Liver (tissue), 9 donors: ENCODE data around the gene CTPS2. TPM values are rescaled to one million over a fixed set of nuclear protein-coding genes. Genes with fewer than 3 reads are reported as not detected.
"Not testable (repeated sequence)": the region's sequence is repeated elsewhere in the genome, so short reads cannot be mapped to it uniquely, and the experiment has no call there.

Source experiments
- DNase-seq: peaks from one replicate; pipeline ENCODE4 v3.0.0-alpha.2; 2017; ENCODE audit warnings: low spot score
- H3K27ac ChIP-seq, 2 donors: one replicate each; pipeline ENCODE4 v1.7.0; 2013; ENCODE audit warnings: inconsistent platforms in 2 of 2, low read length in 2 of 2, control low read depth in 1 of 2, low read depth in 1 of 2, mild to moderate bottlenecking in 1 of 2
- H3K27me3 ChIP-seq, 4 donors: one replicate each; pipeline versions ENCODE4 v1.6.1 to v1.7.0; 2013; ENCODE audit warnings: low read length in 3 of 4, inconsistent platforms in 1 of 4, mild to moderate bottlenecking in 1 of 4, moderate library complexity in 1 of 4; ENCODE audit not compliant: control insufficient read depth in 4 of 4, insufficient read depth in 4 of 4
- H3K36me3 ChIP-seq, 4 donors: one replicate each; pipeline versions ENCODE4 v1.6.1 to v1.7.0; 2013; ENCODE audit warnings: low read length in 3 of 4, mild to moderate bottlenecking in 3 of 4, low read depth in 1 of 4, moderate library complexity in 1 of 4; ENCODE audit not compliant: control insufficient read depth in 4 of 4, insufficient read depth in 3 of 4
- H3K4me1 ChIP-seq, 4 donors: one replicate each; pipeline versions ENCODE4 v1.6.1 to v1.7.0; 2013; ENCODE audit warnings: low read length in 3 of 4, mild to moderate bottlenecking in 3 of 4, moderate library complexity in 1 of 4; ENCODE audit not compliant: control insufficient read depth in 4 of 4, insufficient read depth in 4 of 4
- H3K4me3 ChIP-seq, 3 donors: one replicate each; pipeline versions ENCODE4 v1.6.1 to v1.7.0; 2013; ENCODE audit warnings: low read length in 3 of 3, control low read depth in 1 of 3, low read depth in 1 of 3, mild to moderate bottlenecking in 1 of 3
- H3K9ac ChIP-seq, 2 donors: one replicate each; pipeline ENCODE4 v1.7.0; 2013; ENCODE audit warnings: low read length in 2 of 2, mild to moderate bottlenecking in 2 of 2, moderate library complexity in 2 of 2, control low read depth in 1 of 2, low read depth in 1 of 2
- H3K9me3 ChIP-seq, 4 donors: one replicate each; pipeline versions ENCODE4 v1.6.1 to v1.7.0; 2013; ENCODE audit warnings: low read length in 3 of 4; ENCODE audit not compliant: control insufficient read depth in 4 of 4
- ATF3 ChIP-seq: IDR thresholded peaks from 2 replicates; pipeline ENCODE4 v1.6.1; 2016; ENCODE audit warnings: antibody characterized with exemption
- CTCF ChIP-seq: fragments of 150-350 bp; IDR thresholded peaks from 2 replicates; pipeline ENCODE4 v1.5.1; 2017; ENCODE audit warnings: improper control_type of control experiment, low read depth, low read length; ENCODE audit not compliant: missing input control
- EGR1 ChIP-seq, 2 donors: IDR thresholded peaks; 2 replicates each; pipeline ENCODE4 v1.6.1; 2016 to 2018; ENCODE audit warnings: antibody characterized with exemption in 2 of 2, low read depth in 2 of 2
- FOXA1 ChIP-seq: IDR thresholded peaks from 2 replicates; pipeline ENCODE4 v1.6.1; 2016; ENCODE audit warnings: antibody characterized with exemption
- FOXA2 ChIP-seq: IDR thresholded peaks from 2 replicates; pipeline ENCODE4 v1.6.1; 2016; ENCODE audit warnings: antibody characterized with exemption
- GABPA ChIP-seq, 2 donors: IDR thresholded peaks in 1 of 2; conservative IDR thresholded peaks in 1 of 2; 2 replicates each; pipeline ENCODE4 v1.6.1; 2016; ENCODE audit warnings: antibody characterized with exemption in 2 of 2, mild to moderate bottlenecking in 1 of 2, moderate library complexity in 1 of 2
- HNF4A ChIP-seq, 2 donors: conservative IDR thresholded peaks; 2 replicates each; pipeline ENCODE4 v1.6.1; 2016; ENCODE audit warnings: antibody characterized with exemption in 2 of 2, mild to moderate bottlenecking in 2 of 2
- HNF4G ChIP-seq: IDR thresholded peaks from 2 replicates; pipeline ENCODE4 v1.6.1; 2016; ENCODE audit warnings: antibody characterized with exemption
- JUND ChIP-seq, 2 donors: IDR thresholded peaks; 2 replicates each; pipeline ENCODE4 v1.6.1; 2016; ENCODE audit warnings: antibody characterized with exemption in 2 of 2
- MAX ChIP-seq: IDR thresholded peaks from 2 replicates; pipeline ENCODE4 v1.6.1; 2016; ENCODE audit warnings: antibody characterized with exemption
- NR2F2 ChIP-seq: IDR thresholded peaks from 2 replicates; pipeline ENCODE4 v1.6.1; 2016; ENCODE audit warnings: antibody characterized with exemption
- RAD21 ChIP-seq, 2 donors: IDR thresholded peaks; 2 replicates each; pipeline ENCODE4 v1.6.1; 2016; ENCODE audit warnings: antibody characterized with exemption in 2 of 2, mild to moderate bottlenecking in 2 of 2
- REST ChIP-seq: IDR thresholded peaks from 2 replicates; pipeline ENCODE4 v1.6.1; 2016; ENCODE audit warnings: antibody characterized with exemption, mild to moderate bottlenecking
- RXRA ChIP-seq, 2 donors: IDR thresholded peaks; 2 replicates each; pipeline ENCODE4 v1.6.1; 2017 to 2018; ENCODE audit warnings: antibody characterized with exemption in 2 of 2, mild to moderate bottlenecking in 1 of 2
- SP1 ChIP-seq: IDR thresholded peaks from 2 replicates; pipeline ENCODE4 v1.6.1; 2018; ENCODE audit warnings: antibody characterized with exemption, mild to moderate bottlenecking
- TAF1 ChIP-seq: conservative IDR thresholded peaks from 2 replicates; pipeline ENCODE4 v1.6.1; 2016; ENCODE audit warnings: antibody characterized with exemption, mild to moderate bottlenecking
- YY1 ChIP-seq: IDR thresholded peaks from 2 replicates; pipeline ENCODE4 v1.6.1; 2016; ENCODE audit warnings: antibody characterized with exemption, mild to moderate bottlenecking
- ZBTB33 ChIP-seq: IDR thresholded peaks from 2 replicates; pipeline ENCODE4 v1.6.1; 2016; ENCODE audit warnings: antibody characterized with exemption
- WGBS: extraction: QIAGEN DNeasy Blood & Tissue Kit; methylation state at CpG from one replicate; pipeline ENCODE4 v1.1.7; 2013; 5-methylcytosine and 5-hydroxymethylcytosine counted together
- polyA plus RNA-seq, 2 donors: library from polyadenylated mRNA; stranded (reverse) in 1 of 2; unstranded in 1 of 2; fragments of 200-250 nt in 1 of 2; fragments of >200 nt in 1 of 2; fragmentation: Nextera tagmentation in 1 of 2; extraction: Ambion mirVana in 1 of 2; gene quantifications; one replicate each; pipeline versions ENCODE4 v1.2.1 to v1.2.3, GENCODE V29; 2013 to 2015
- total RNA-seq, 2 donors: library from RNA; depleted of rRNA; stranded (reverse); fragments of >200 nt; gene quantifications; one replicate each; pipeline ENCODE4 v1.2.3, GENCODE V29; 2014
- donor health status: healthy.
- donor health status: healthy.
- donor health status: healthy.
- donor health status: healthy.
- donor health status: healthy.

Gene CTPS2
- total RNA-seq, result 10 to 100 TPM; 10.5 to 11.2 TPM
- polyA plus RNA-seq, result 1 to 10 TPM; 3.0 to 3.9 TPM

GRCh38 chrX:16712548-16713155 is at the start of gene CTPS2:
Gene CTPS2 (minus strand): TSS chrX:16712669. CDS start chrX:16702902, 9,767 bp downstream.
- peak; percentile 59 for DNase-seq
- peak within 1 kb of the TSS; percentile 12 to 77 for H3K9ac ChIP-seq
- 10% methylated on average over 30 of the region's 30 CpGs for WGBS
- H3K4me3 ChIP-seq, result peak within 1 kb of the TSS; percentile 15 to 84 (median 67)
- peaks cover 0 to 1% (median 0%) of the 10 kb centered on the region in 4 donors for H3K36me3 ChIP-seq
- H3K27ac ChIP-seq, result peak within 1 kb of the TSS; percentile 60 to 86
- peaks cover 0 to 5% (median 0%) of the 10 kb centered on the region in 4 donors for H3K4me1 ChIP-seq
- H3K9me3 ChIP-seq, result no peaks in the 10 kb centered on the region
- peak; percentile 64 for TF ChIP-seq TAF1
- TF ChIP-seq JUND (IDR thresholded peaks at IDR 0.05), result no peak
- TF ChIP-seq FOXA1, result no peak
- TF ChIP-seq HNF4G, result no peak
- no peak for TF ChIP-seq GABPA (IDR thresholded peaks at IDR 0.05 in 1 of 2, conservative IDR thresholded peaks at IDR 0.05 in 1 of 2)
- TF ChIP-seq RXRA (IDR thresholded peaks at IDR 0.05), result no peak
- TF ChIP-seq REST, result peak; percentile 55
- TF ChIP-seq NR2F2, result no peak
- no peak for TF ChIP-seq ZBTB33
- TF ChIP-seq MAX, result no peak
- TF ChIP-seq EGR1 (IDR thresholded peaks at IDR 0.05; ENCODE audit: low read depth in 2 of 2), result no peak
- no peak for TF ChIP-seq SP1
- no peak for TF ChIP-seq ATF3
- peak in 1 of 2 donors; percentile 48 for TF ChIP-seq RAD21 (IDR thresholded peaks at IDR 0.05)
- TF ChIP-seq YY1, result peak; percentile 35
- TF ChIP-seq CTCF, result no peak
- no peak for TF ChIP-seq FOXA2
- no peak for TF ChIP-seq HNF4A (conservative IDR thresholded peaks at IDR 0.05)
- H3K27me3 ChIP-seq, result no peaks in the 10 kb centered on the region

- H3K27ac ChIP-seq, DNase-seq, H3K9me3 ChIP-seq, H3K4me3 ChIP-seq, H3K4me1 ChIP-seq, H3K27me3 ChIP-seq, H3K9ac ChIP-seq: not testable (repeated sequence)
- H3K36me3 ChIP-seq, result peaks cover 0 to 32% (median 25%) of the 10 kb centered on the region in 4 donors
- 92% methylated on average over 4 of the region's 4 CpGs for WGBS
Observed at GRCh38 chrX:16761500-16761899, 49.0 kb upstream of the CTPS2 start.
